Measurements from ENCODE around the gene ARPC2. TPM values are rescaled to one million over a fixed set of nuclear protein-coding genes. Genes with fewer than 3 reads are reported as not detected.
A peak's percentile ranks its signal among the peaks of the same experiment; 100 is the strongest.

Gene ARPC2
- total and polyA plus RNA-seq, 2 of the 13 experiments (the other 11 are each of a cell fraction or from before 2014, with no cell fraction given): 168 to 303 TPM

GRCh38 chr2:218257390-218257981 lies 40.5 kb downstream of the ARPC2 start (continued):
- TF ChIP-seq TRAFD1 (CRISPR knock-in tag; IDR thresholded peaks at IDR 0.05; ENCODE audit: borderline replicate concordance) (no peak), TFDP1 (CRISPR knock-in tag; IDR thresholded peaks at IDR 0.05; ENCODE audit: borderline replicate concordance) (no peak), SRSF4 (IDR thresholded peaks at IDR 0.05; ENCODE audit: low read depth, low read length, poor library complexity, severe bottlenecking) (no peak), HNRNPUL1 (IDR thresholded peaks at IDR 0.05; ENCODE audit: low read depth, low read length) (no peak), NFYC (CRISPR knock-in tag; IDR thresholded peaks at IDR 0.05) (no peak), NFYB (CRISPR knock-in tag; IDR thresholded peaks at IDR 0.05) (0 out of 2 replicates have a peak, but pooled peaks have one; percentile 6), ATAD3A (CRISPR knock-in tag; IDR thresholded peaks at IDR 0.05) (no peak), AGO1 (IDR thresholded peaks at IDR 0.05; ENCODE audit: low read depth, low read length, poor library complexity, severe bottlenecking) (no peak), TGIF2 (CRISPR knock-in tag; IDR thresholded peaks at IDR 0.05) (no peak), AKAP8 (CRISPR knock-in tag; IDR thresholded peaks at IDR 0.05) (no peak), ELF1 (CRISPR knock-in tag; IDR thresholded peaks at IDR 0.05) (no peak), ZNF264 (CRISPR knock-in tag; IDR thresholded peaks at IDR 0.05) (no peak), HOMEZ (CRISPR knock-in tag; IDR thresholded peaks at IDR 0.05; ENCODE audit: low read depth) (no peak), ZNF891 (CRISPR knock-in tag; IDR thresholded peaks at IDR 0.05) (no peak), HOXA9 (CRISPR knock-in tag; IDR thresholded peaks at IDR 0.05; ENCODE audit: borderline replicate concordance) (no peak), ZNF460 (CRISPR knock-in tag; IDR thresholded peaks at IDR 0.05; ENCODE audit: borderline replicate concordance) (no peak), ZNF18 (CRISPR knock-in tag; IDR thresholded peaks at IDR 0.05; ENCODE audit: insufficient replicate concordance) (no peak), KAT2B (IDR thresholded peaks at IDR 0.05; ENCODE audit: borderline replicate concordance, low read depth, low read length) (no peak), ZNF777 (CRISPR knock-in tag; IDR thresholded peaks at IDR 0.05) (no peak), ZNF232 (CRISPR knock-in tag; IDR thresholded peaks at IDR 0.05; ENCODE audit: borderline replicate concordance) (no peak), TBL1XR1 (IDR thresholded peaks at IDR 0.05; ENCODE audit: borderline replicate concordance, low read length, partially characterized antibody) (no peak), PAWR (CRISPR knock-in tag; IDR thresholded peaks at IDR 0.05; ENCODE audit: borderline replicate concordance) (no peak), GPBP1L1 (CRISPR knock-in tag; IDR thresholded peaks at IDR 0.05) (no peak)
